ENCODE measurements around the gene ACTG2.

- TF ChIP-seq CTCF (conservative IDR thresholded peaks at IDR 0.05) (no peak), EZH2 (IDR thresholded peaks at IDR 0.05; ENCODE audit: low read depth) (no peak)
Measured at GRCh38 chr2:73896362-73897239, 3.8 kb downstream of the ACTG2 start.
